IMR-90 (cell line): ENCODE results near the gene ANP32B. TPM values are rescaled to one million over a fixed set of nuclear protein-coding genes. Genes with fewer than 3 reads are reported as not detected.
"Not testable (repeated sequence)": the region's sequence is repeated elsewhere in the genome, so short reads cannot be mapped to it uniquely, and the experiment has no call there.

Experiments
- ATAC-seq: fragments of 200-7000 bp; cut with Tn5 transposase; 2 replicates; pipeline ENCODE4 v1.9.1; 2020; ENCODE audit warnings: low read depth, mild to moderate bottlenecking, moderate library complexity
- BruUV-seq: library from RNA; stranded (reverse); fragments of 400-500 nt; replicated peaks from 2 replicates; lab custom pipeline; 2021; lab: Mats Ljungman, UMichigan
- CTCF ChIA-PET: fragments of 300-600 bp; formaldehyde crosslinking; extraction: SDS; loops from one replicate; lab custom pipeline; 2021; ENCODE audit warnings: antibody characterized with exemption; lab: Yijun Ruan, JAX
- POLR2A ChIA-PET: fragments of 300-600 bp; sonication (Branson Sonifier 250); formaldehyde crosslinking; loops from one replicate; lab custom pipeline; 2022; ENCODE audit warnings: antibody characterized with exemption; ENCODE audit not compliant: unreplicated experiment; lab: Charles Lee
- DNase-seq: peaks from one replicate; pipeline ENCODE4 v3.0.0; 2013
- H2AFZ ChIP-seq: replicated peaks from 2 replicates; pipeline ENCODE3; 2013; ENCODE audit warnings: low read length, mild to moderate bottlenecking; ENCODE audit not compliant: poor library complexity
- H2AK5ac ChIP-seq: 2 replicates; pipeline ENCODE4 v1.6.1; 2013; ENCODE audit warnings: low read depth, low read length, inconsistent platforms
- H2AK9ac ChIP-seq: replicated peaks from 2 replicates; pipeline ENCODE3; 2013; ENCODE audit warnings: mild to moderate bottlenecking, low read depth, low read length, moderate library complexity; ENCODE audit not compliant: poor library complexity
- H2BK120ac ChIP-seq: 2 replicates; pipeline ENCODE4 v1.6.1; 2013; ENCODE audit warnings: low read depth, low read length, inconsistent platforms
- H2BK15ac ChIP-seq: 3 replicates; pipeline ENCODE4 v1.6.1; 2013; ENCODE audit warnings: low read depth, low read length, inconsistent platforms
- H2BK20ac ChIP-seq: 2 replicates; pipeline ENCODE4 v1.6.1; 2013; ENCODE audit warnings: low read depth, mild to moderate bottlenecking, inconsistent platforms, low read length, moderate library complexity
- H2BK5ac ChIP-seq: 2 replicates; pipeline ENCODE4 v1.6.1; 2013; ENCODE audit warnings: mild to moderate bottlenecking, low read depth, low read length, inconsistent platforms; ENCODE audit not compliant: poor library complexity, severe bottlenecking
- H3K14ac ChIP-seq: replicated peaks from 2 replicates; pipeline ENCODE4 v1.6.1; 2013; ENCODE audit warnings: low read depth, low read length, inconsistent platforms
- H3K18ac ChIP-seq: 2 replicates; pipeline ENCODE4 v1.6.1; 2013; ENCODE audit warnings: low read depth, low read length, control low read depth
- H3K23ac ChIP-seq: 2 replicates; pipeline ENCODE4 v1.6.1; 2013; ENCODE audit warnings: low read depth, low read length, inconsistent platforms
- H3K27ac ChIP-seq: 2 replicates; pipeline ENCODE4 v1.5.1; 2013; ENCODE audit warnings: mild to moderate bottlenecking, control low read depth, low read length; ENCODE audit not compliant: insufficient read depth
- H3K27me3 ChIP-seq: 2 replicates; pipeline ENCODE4 v1.6.1; 2013; ENCODE audit warnings: low read length; ENCODE audit not compliant: control insufficient read depth, insufficient read depth
- H3K36me3 ChIP-seq: 2 replicates; pipeline ENCODE4 v1.6.1; 2013; ENCODE audit warnings: low read length, mixed read lengths; ENCODE audit not compliant: control insufficient read depth, insufficient read depth
- H3K4ac ChIP-seq: 2 replicates; pipeline ENCODE4 v1.6.1; 2013; ENCODE audit warnings: low read depth, low read length, inconsistent platforms
- H3K4me1 ChIP-seq: 2 replicates; pipeline ENCODE4 v1.6.1; 2013; ENCODE audit warnings: low read length, mixed read lengths; ENCODE audit not compliant: control insufficient read depth, insufficient read depth
- H3K4me2 ChIP-seq: 2 replicates; pipeline ENCODE4 v1.6.1; 2013; ENCODE audit warnings: low read depth, mild to moderate bottlenecking, control low read depth, low read length, moderate library complexity
- H3K4me3 ChIP-seq: 2 replicates; pipeline ENCODE4 v1.5.1; 2013; ENCODE audit warnings: low read depth, mild to moderate bottlenecking, control low read depth, low read length, moderate library complexity; ENCODE audit not compliant: insufficient read depth
- H3K56ac ChIP-seq: 2 replicates; pipeline ENCODE4 v1.6.1; 2013; ENCODE audit warnings: low read length, inconsistent platforms; ENCODE audit not compliant: insufficient read depth; ENCODE audit errors: extremely low read depth
- H3K79me1 ChIP-seq, 2 experiments: 2 replicates each; pipeline ENCODE4 v1.6.1; 2013; ENCODE audit warnings: low read length in 2 of 2, inconsistent platforms in 1 of 2, low read depth in 1 of 2
- H3K9ac ChIP-seq: 2 replicates; pipeline ENCODE4 v1.6.1; 2013; ENCODE audit warnings: low read depth, low read length, control low read depth
- H3K9me1 ChIP-seq: 2 replicates; pipeline ENCODE4 v1.6.1; 2013; ENCODE audit warnings: low read length, inconsistent platforms; ENCODE audit not compliant: insufficient read depth
- H3K9me3 ChIP-seq: 2 replicates; pipeline ENCODE4 v1.6.1; 2013; ENCODE audit warnings: low read length; ENCODE audit not compliant: control insufficient read depth, insufficient read depth
- H4K20me1 ChIP-seq: 2 replicates; pipeline ENCODE4 v1.6.1; 2013; ENCODE audit warnings: low read length, inconsistent platforms; ENCODE audit not compliant: insufficient read depth
- H4K5ac ChIP-seq: 2 replicates; pipeline ENCODE4 v1.6.1; 2013; ENCODE audit warnings: mild to moderate bottlenecking, low read depth, low read length, control low read depth
- H4K8ac ChIP-seq, 2 experiments: 2 replicates each; pipeline ENCODE4 v1.6.1; 2013; ENCODE audit warnings: low read depth in 2 of 2, low read length in 2 of 2, control low read depth in 1 of 2, inconsistent platforms in 1 of 2
- H4K91ac ChIP-seq: 2 replicates; pipeline ENCODE4 v1.6.1; 2013; ENCODE audit warnings: low read depth, low read length, inconsistent platforms; ENCODE audit not compliant: insufficient read depth
- CTCF ChIP-seq: conservative IDR thresholded peaks from 2 replicates; pipeline ENCODE4 v1.5.1; 2012; ENCODE audit warnings: mild to moderate bottlenecking, low read depth, low read length, improper control_type of control experiment
- FOS ChIP-seq: fragments of 150-350 bp; IDR thresholded peaks from 2 replicates; pipeline ENCODE4 v1.6.1; 2016; ENCODE audit warnings: low read depth, low read length
- MXI1 ChIP-seq: IDR thresholded peaks from 2 replicates; pipeline ENCODE4 v1.6.1; 2012; ENCODE audit warnings: low read depth, mild to moderate bottlenecking, low read length, moderate library complexity, borderline replicate concordance
- POLR2A ChIP-seq: IDR thresholded peaks from 2 replicates; pipeline ENCODE4 v1.6.1; 2012; ENCODE audit warnings: mild to moderate bottlenecking, low read depth, low read length
- RCOR1 ChIP-seq: IDR thresholded peaks from 2 replicates; pipeline ENCODE4 v1.6.1; 2012; ENCODE audit warnings: mild to moderate bottlenecking, low read length, improper control_type of control experiment; ENCODE audit not compliant: insufficient replicate concordance
- WGBS, 2 experiments: methylation state at CpG; one replicate each; pipeline versions ENCODE4 v1.1.5 to v1.1.7; 2013; ENCODE audit warnings: missing lambda C conversion rate in 2 of 2; ENCODE audit not compliant: insufficient read length in 1 of 2; ENCODE audit errors: extremely low coverage in 2 of 2; 5-methylcytosine and 5-hydroxymethylcytosine counted together
- dilution Hi-C: fragments of 300-500 bp; cut with HindIII; formaldehyde crosslinking; loops from one replicate; pipeline ENCODE4 v1.14.3; 2018; ENCODE audit warnings: low sequenced_read_pairs; ENCODE audit not compliant: unreplicated experiment
- in situ Hi-C: fragments of 300-500 bp; cut with MboI; formaldehyde crosslinking; loops from 3 replicates; pipeline ENCODE4 v1.14.3; 2019; ENCODE audit warnings: low sequenced_read_pairs, inconsistent platforms, mixed read lengths
- intact Hi-C: fragments of 100-400 bp; cut with micrococcal nuclease; formaldehyde crosslinking; loops from 2 replicates; pipeline ENCODE4 v1.10.0; 2022
- polyA plus RNA-seq, 3 experiments: library from polyadenylated mRNA; depleted of rRNA; stranded (reverse); fragments of >200 nt; gene quantifications; 2 replicates each; pipeline ENCODE4 v1.2.3, GENCODE V29; 2012; ENCODE audit warnings: low replicate concordance in 1 of 3
- total RNA-seq: library from RNA; depleted of rRNA; stranded (reverse); fragments of >200 nt; gene quantifications from 2 replicates; pipeline ENCODE4 v1.2.3, GENCODE V29; 2012

ANP32B gene
- total and polyA plus RNA-seq, 2 of the 4 experiments (the other 2 are of a cell fraction) = 3.9 to 46.8 TPM

- Histone ChIP-seq H2BK120ac (no peak overlapping the region), H4K8ac (no peak overlapping the region), H2BK5ac (no peak overlapping the region), H3K27me3 (no peaks in the 10 kb centered on the region), H3K27ac (no peak overlapping the region), H3K4ac (no peak overlapping the region), H3K9me3 (no peaks in the 10 kb centered on the region), H3K56ac (no peak overlapping the region), H3K9me1 (peaks cover 7% of the 10 kb centered on the region; the same call in 1 of the 2 replicates), H4K5ac (no peak overlapping the region), H4K20me1 (peaks cover 59% of the 10 kb centered on the region), H3K79me1 (peaks cover 25 to 69% of the 10 kb centered on the region in 2 experiments), H3K4me1 (peaks cover 9% of the 10 kb centered on the region), H4K91ac (no peak overlapping the region), H3K18ac (no peak overlapping the region), H2AFZ (no peak overlapping the region), H2BK15ac (no peak overlapping the region), H3K4me3 (no peak overlapping the region), H3K23ac (no peak overlapping the region), H3K4me2 (no peak overlapping the region), H3K36me3 (peaks cover 17% of the 10 kb centered on the region), H3K9ac (no peak overlapping the region), H2AK9ac (no peak overlapping the region), H3K14ac (no peak overlapping the region), H2BK20ac (no peak overlapping the region), H2AK5ac (no peak overlapping the region)
- DNase-seq (no peak), ATAC-seq (no peak)
- WGBS, 2 experiments = no CpG with 5 or more reads among the region's 1 CpG
- no TSS peak for BruUV-seq
- TF ChIP-seq RCOR1 (no peak), CTCF (no peak), FOS (no peak), MXI1 (no peak), POLR2A (no peak)
- in situ Hi-C loops = no loop called here
- dilution Hi-C loops = no loop called here
- POLR2A ChIA-PET = no interaction called here
- intact Hi-C loops = no loop called here
- CTCF ChIA-PET = interaction anchor here (0.6 kb wide), 1 partner anchor 8 kb away, joined by 3 read pairs; no protein-coding TSS in a partner anchor
Measured at GRCh38 chr9:97994703-97995102, 11.6 kb downstream of the ANP32B start.

GRCh38 chr9:97996676-97997075 is 13.5 kb downstream of the ANP32B start:
- H3K4me3 ChIP-seq, POLR2A ChIA-PET: not testable (repeated sequence)

More at GRCh38 chr9:97996676-97997075, 13.5 kb downstream of the ANP32B start:
- DNase-seq, H3K4me2 ChIP-seq, H3K56ac ChIP-seq, H2AK5ac ChIP-seq, H3K9me1 ChIP-seq, dilution Hi-C loops, H4K8ac ChIP-seq, H2BK5ac ChIP-seq, H4K5ac ChIP-seq, H2AFZ ChIP-seq, H4K91ac ChIP-seq, BruUV-seq, H2AK9ac ChIP-seq, H3K23ac ChIP-seq, H3K18ac ChIP-seq, intact Hi-C loops, H2BK120ac ChIP-seq, H2BK15ac ChIP-seq, H3K14ac ChIP-seq, ATAC-seq, in situ Hi-C loops, H3K4me1 ChIP-seq, H3K4ac ChIP-seq, H3K9ac ChIP-seq, H3K27ac ChIP-seq, H2BK20ac ChIP-seq, H3K27me3 ChIP-seq, H3K9me3 ChIP-seq: not testable (repeated sequence)
- no CpG with 5 or more reads among the region's 7 CpGs for WGBS, 2 experiments
- Histone ChIP-seq H3K79me1 (peaks cover 32 to 68% of the 10 kb centered on the region in 2 experiments), H3K36me3 (peaks cover 21% of the 10 kb centered on the region), H4K20me1 (peaks cover 45% of the 10 kb centered on the region)
- CTCF ChIA-PET = interaction anchor here (1.2 kb wide), 1 partner anchor 75 kb away, joined by 3 read pairs; the partner anchor contains the start of gene TRMO
